Esophagus squamous epithelium (tissue), 5 donors: ENCODE measurements around the gene ISOC1. TPM values are rescaled to one million over a fixed set of nuclear protein-coding genes. Genes with fewer than 3 reads are reported as not detected.

ENCODE experiments used
- DNase-seq: peaks from one replicate; lab custom pipeline; 2025; lab: John Stamatoyannopoulos, UW
- H3K27ac ChIP-seq, 4 donors: fragments of 200-600 bp; sonication (generic); one replicate each; pipeline ENCODE4 v1.5.1; 2016 to 2019; ENCODE audit warnings: mild to moderate bottlenecking in 1 of 4
- H3K27me3 ChIP-seq, 4 donors: fragments of 200-600 bp; sonication (generic); 1 replicate in 3 of 4; 2 replicates in 1 of 4; pipeline versions ENCODE4 v1.5.1 to v1.6.0; 2017 to 2021; ENCODE audit warnings: antibody characterized with exemption in 1 of 4
- H3K36me3 ChIP-seq, 3 donors: fragments of 200-600 bp; sonication (generic); one replicate each; pipeline ENCODE4 v1.5.1; 2016 to 2019
- H3K4me1 ChIP-seq, 3 donors: fragments of 200-600 bp; sonication (generic); one replicate each; pipeline ENCODE4 v1.5.1; 2017 to 2019
- H3K4me3 ChIP-seq, 4 donors: fragments of 200-600 bp; sonication (generic); 1 replicate in 3 of 4; 2 replicates in 1 of 4; pipeline ENCODE4 v1.5.1; 2016 to 2019; ENCODE audit warnings: mild to moderate bottlenecking in 2 of 4, moderate library complexity in 1 of 4
- H3K9me3 ChIP-seq, 3 donors: fragments of 200-600 bp; sonication (generic); one replicate each; pipeline ENCODE4 v1.5.1; 2016 to 2019
- CTCF ChIP-seq, 6 experiments: fragments of 450-650 bp in 4 of 6; fragments of 200-600 bp in 2 of 6; sonication (generic) in 2 of 6; IDR thresholded peaks; one replicate each; pipeline ENCODE4 v1.5.1; 2016 to 2019; ENCODE audit warnings: antibody characterized with exemption in 6 of 6, mild to moderate bottlenecking in 4 of 6, moderate library complexity in 4 of 6
- POLR2A ChIP-seq, 4 donors: fragments of 450-650 bp; IDR thresholded peaks; one replicate each; pipeline ENCODE4 v1.6.1; 2017; ENCODE audit warnings: antibody characterized with exemption in 4 of 4, mild to moderate bottlenecking in 4 of 4, moderate library complexity in 3 of 4
- WGBS, 2 donors: methylation state at CpG; one replicate each; pipeline ENCODE4 v1.1.5; 2018; 5-methylcytosine and 5-hydroxymethylcytosine counted together
- intact Hi-C: fragments of 100-400 bp; cut with DNase I; formaldehyde crosslinking; loops from one replicate; pipeline ENCODE4 v1.15.0; 2022
- total RNA-seq, 4 donors: library from RNA; depleted of rRNA; stranded (reverse); fragments of >200 nt; gene quantifications; one replicate each; pipeline ENCODE4 v1.1.0, GENCODE V29; 2016
- donor health status: DM: yes; HTN: yes; CAD: no.

Gene ISOC1
- total RNA-seq, 4 donors from 2014 or later, result 16.7 to 43.7 (median 36.7) TPM

- DNase-seq, result no peak
- no peak for TF ChIP-seq POLR2A (IDR thresholded peaks at IDR 0.05)
- TF ChIP-seq CTCF (IDR thresholded peaks at IDR 0.05), result no peak
- intact Hi-C loops, result no loop called here
Measured at GRCh38 chr5:129124608-129125007, 30.1 kb downstream of the ISOC1 start.

GRCh38 chr5:129125819-129126218 lies 31.3 kb downstream of the ISOC1 start:
- Histone ChIP-seq H3K4me3 (no peak overlapping the region), H3K36me3 (no peaks in the 10 kb centered on the region), H3K27ac (peak overlapping the region in 1 of 4 donors; percentile 33), H3K9me3 (no peaks in the 10 kb centered on the region), H3K27me3 (no peaks in the 10 kb centered on the region), H3K4me1 (peaks cover 0 to 19% (median 6%) of the 10 kb centered on the region in 3 donors)
- TF ChIP-seq POLR2A (IDR thresholded peaks at IDR 0.05) (no peak), CTCF (IDR thresholded peaks at IDR 0.05) (no peak)
- 23 to 39% methylated on average over 2 of the region's 2 CpGs for WGBS, 2 donors
- no peak for DNase-seq
- intact Hi-C loops, result no loop called here

More at GRCh38 chr5:129124608-129125007, 30.1 kb downstream of the ISOC1 start:
- H3K36me3 ChIP-seq, result no peaks in the 10 kb centered on the region
- no peaks in the 10 kb centered on the region for H3K27me3 ChIP-seq
- peaks cover 0 to 19% (median 6%) of the 10 kb centered on the region in 3 donors for H3K4me1 ChIP-seq
- H3K27ac ChIP-seq, result no peak overlapping the region
- 80 to 93% methylated on average over 1 of the region's 1 CpG for WGBS, 2 donors
- H3K4me3 ChIP-seq, result no peak overlapping the region
- no peaks in the 10 kb centered on the region for H3K9me3 ChIP-seq

GRCh38 chr5:129133553-129133952 lies 39.0 kb downstream of the ISOC1 start:
- intact Hi-C loops, result loop anchor here (10.0 kb wide), 1 partner anchor 229 kb away; no protein-coding TSS in a partner anchor

GRCh38 chr5:129135633-129136032 lies 41.1 kb downstream of the ISOC1 start:
- Histone ChIP-seq H3K4me3 (no peak overlapping the region), H3K27ac (no peak overlapping the region), H3K9me3 (no peaks in the 10 kb centered on the region), H3K27me3 (no peaks in the 10 kb centered on the region), H3K4me1 (no peaks in the 10 kb centered on the region), H3K36me3 (no peaks in the 10 kb centered on the region)
- no peak for DNase-seq
- TF ChIP-seq POLR2A (IDR thresholded peaks at IDR 0.05) (no peak), CTCF (IDR thresholded peaks at IDR 0.05) (no peak)
- intact Hi-C loops, result loop anchor here (10.0 kb wide), 1 partner anchor 231 kb away; no protein-coding TSS in a partner anchor

More at GRCh38 chr5:129133553-129133952, 39.0 kb downstream of the ISOC1 start:
- no peaks in the 10 kb centered on the region for H3K27me3 ChIP-seq
- no peak for TF ChIP-seq CTCF (IDR thresholded peaks at IDR 0.05)
- no peak for TF ChIP-seq POLR2A (IDR thresholded peaks at IDR 0.05)
- H3K9me3 ChIP-seq, result no peaks in the 10 kb centered on the region
- H3K36me3 ChIP-seq, result no peaks in the 10 kb centered on the region
- H3K27ac ChIP-seq, result no peak overlapping the region
- no peak for DNase-seq
- 79 to 80% methylated on average over 1 of the region's 1 CpG for WGBS, 2 donors
- no peaks in the 10 kb centered on the region for H3K4me1 ChIP-seq
- H3K4me3 ChIP-seq, result no peak overlapping the region

GRCh38 chr5:129137637-129138036 lies 43.1 kb downstream of the ISOC1 start:
- H3K27ac ChIP-seq, result no peak overlapping the region
- intact Hi-C loops, result loop anchor here (10.0 kb wide), 1 partner anchor 233 kb away; no protein-coding TSS in a partner anchor
- TF ChIP-seq CTCF (IDR thresholded peaks at IDR 0.05) (no peak), POLR2A (IDR thresholded peaks at IDR 0.05) (no peak)

More at GRCh38 chr5:129137637-129138036, 43.1 kb downstream of the ISOC1 start:
- H3K4me1 ChIP-seq, result no peaks in the 10 kb centered on the region
- DNase-seq, result no peak
- H3K9me3 ChIP-seq, result no peaks in the 10 kb centered on the region
- H3K36me3 ChIP-seq, result no peaks in the 10 kb centered on the region
- H3K4me3 ChIP-seq, result no peak overlapping the region
- H3K27me3 ChIP-seq, result no peaks in the 10 kb centered on the region
